Measurements from ENCODE around the gene CDKL1.
"Not testable (repeated sequence)": the region's sequence is repeated elsewhere in the genome, so short reads cannot be mapped to it uniquely, and the experiment has no call there.

CDKL1 gene

GRCh38 chr14:50388256-50388931, 8.3 kb downstream of the CDKL1 start:
- in situ Hi-C loops (cut with HindIII; ENCODE audit: low sequenced_read_pairs) = no loop called here

GRCh38 chr14:50387548-50387947, 9.1 kb downstream of the CDKL1 start:
- in situ Hi-C loops (cut with HindIII; ENCODE audit: low sequenced_read_pairs) = no loop called here

- in situ Hi-C loops (cut with HindIII; ENCODE audit: low sequenced_read_pairs) = no loop called here
Measured at GRCh38 chr14:50383618-50384225, 13.0 kb downstream of the CDKL1 start.

DNA sequence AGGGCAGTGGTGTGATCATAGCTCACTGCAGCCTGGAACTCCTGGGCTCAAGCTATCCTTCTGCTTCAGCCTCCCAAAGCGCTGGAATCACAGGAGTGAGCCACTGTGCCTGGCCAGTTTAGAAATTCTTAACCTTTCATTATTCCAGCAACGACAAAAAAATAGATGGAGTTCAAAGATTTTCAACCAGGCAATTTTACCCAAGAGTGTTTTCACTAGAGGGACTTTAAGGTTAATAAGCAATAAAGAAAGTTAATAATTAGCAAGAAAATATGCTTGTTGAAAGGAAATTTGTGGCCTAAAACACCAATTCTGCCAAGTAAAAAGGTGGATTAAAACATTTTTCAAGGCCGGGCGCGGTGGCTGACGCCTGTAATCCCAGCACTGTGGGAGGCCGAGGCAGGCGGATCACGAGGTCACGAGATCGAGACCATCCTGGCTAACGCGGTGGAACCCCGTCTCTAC, 14.8 kb downstream of the CDKL1 start:
- in situ Hi-C loops (cut with HindIII; ENCODE audit: low sequenced_read_pairs) = no loop called here

DNA sequence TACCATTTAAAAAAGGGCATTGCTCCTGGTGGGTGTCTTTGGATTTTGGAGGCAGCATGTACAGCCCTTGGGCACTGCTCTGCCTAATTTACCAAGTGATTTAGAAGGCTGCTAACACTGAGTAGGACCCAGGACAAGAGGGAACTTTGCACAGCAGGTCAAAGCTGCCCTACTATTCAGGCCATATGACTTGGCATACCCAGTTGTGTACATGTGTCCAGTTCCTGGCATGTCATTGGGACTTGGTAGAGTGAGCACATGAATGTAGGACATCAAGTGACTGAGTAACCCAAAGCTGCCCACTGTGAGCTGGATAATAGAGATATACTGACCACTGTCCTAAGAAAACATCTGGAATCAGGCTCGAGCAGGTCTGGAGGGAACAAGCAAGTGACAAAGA, 15.7 kb downstream of the CDKL1 start:
- in situ Hi-C loops (cut with HindIII; ENCODE audit: low sequenced_read_pairs) = no loop called here

DNA sequence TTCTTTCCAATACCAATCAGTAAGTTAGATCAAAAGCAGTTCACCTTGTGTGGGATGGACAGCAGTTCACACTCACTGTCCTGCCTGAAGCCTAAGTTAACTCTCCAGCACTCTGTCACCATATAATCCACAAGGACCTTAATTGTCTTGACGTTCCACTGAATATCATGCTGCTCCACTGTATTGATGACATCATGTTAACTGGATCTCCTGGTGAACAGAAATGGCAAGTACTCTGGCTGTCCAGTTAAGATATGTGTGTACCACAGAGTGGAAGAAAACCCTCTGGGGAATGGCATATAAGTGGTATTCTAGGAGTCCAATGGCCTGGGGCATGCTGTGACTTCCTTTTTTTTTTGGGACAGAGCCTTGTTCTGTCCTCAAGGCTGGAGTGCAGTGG, 16.2 kb downstream of the CDKL1 start:
- in situ Hi-C loops (cut with HindIII; ENCODE audit: low sequenced_read_pairs) = no loop called here

DNA sequence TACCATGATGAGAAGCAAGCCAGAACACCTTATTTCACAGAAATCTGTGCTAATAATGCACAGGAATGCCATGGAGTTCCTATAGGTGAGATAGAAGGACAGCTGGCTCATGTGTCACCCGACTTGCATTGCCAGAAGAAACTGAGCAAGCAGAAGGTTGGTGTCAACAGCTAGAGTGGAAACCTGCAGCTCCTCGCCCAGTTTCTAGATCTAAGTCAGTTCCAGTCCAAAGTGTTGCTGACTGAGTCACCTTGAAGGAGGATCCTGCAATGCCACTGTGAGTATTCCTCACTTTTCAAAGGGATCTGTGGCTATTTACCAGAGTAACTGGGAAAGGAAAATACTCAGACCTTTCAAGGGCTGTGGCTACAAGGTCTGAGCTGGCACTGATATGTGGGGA, 17.1 kb downstream of the CDKL1 start:
- in situ Hi-C loops (cut with HindIII; ENCODE audit: low sequenced_read_pairs) = no loop called here

DNA sequence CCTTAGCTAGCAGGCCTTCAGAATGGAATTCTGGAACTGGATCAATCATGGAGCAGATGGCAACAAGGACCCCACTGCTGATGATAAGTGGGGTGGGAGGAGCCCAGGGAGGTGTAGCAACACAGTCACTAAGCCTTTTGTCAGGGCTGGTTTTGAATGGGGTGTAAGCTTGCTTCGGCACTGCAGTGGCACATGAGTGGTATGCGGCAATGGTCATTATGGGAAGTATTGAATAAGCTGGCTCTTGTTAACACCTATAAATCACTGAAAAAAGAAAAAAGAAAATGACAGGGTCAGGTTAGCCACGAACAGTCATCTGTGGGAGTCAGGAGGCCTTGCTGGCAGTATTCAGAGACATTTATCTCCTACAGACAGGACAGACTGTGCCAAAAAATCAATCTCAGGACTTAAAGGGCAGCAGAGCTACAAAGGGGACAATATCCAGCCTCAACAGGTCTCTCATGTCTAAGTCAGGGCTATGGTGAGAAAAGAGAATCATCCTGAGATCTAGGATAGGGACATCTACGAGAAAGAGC, 19.1 kb downstream of the CDKL1 start:
- in situ Hi-C loops (cut with HindIII; ENCODE audit: low sequenced_read_pairs) = no loop called here

- in situ Hi-C loops (cut with HindIII; ENCODE audit: low sequenced_read_pairs) = no loop called here
Measured at GRCh38 chr14:50375760-50376159, 20.9 kb downstream of the CDKL1 start.

DNA sequence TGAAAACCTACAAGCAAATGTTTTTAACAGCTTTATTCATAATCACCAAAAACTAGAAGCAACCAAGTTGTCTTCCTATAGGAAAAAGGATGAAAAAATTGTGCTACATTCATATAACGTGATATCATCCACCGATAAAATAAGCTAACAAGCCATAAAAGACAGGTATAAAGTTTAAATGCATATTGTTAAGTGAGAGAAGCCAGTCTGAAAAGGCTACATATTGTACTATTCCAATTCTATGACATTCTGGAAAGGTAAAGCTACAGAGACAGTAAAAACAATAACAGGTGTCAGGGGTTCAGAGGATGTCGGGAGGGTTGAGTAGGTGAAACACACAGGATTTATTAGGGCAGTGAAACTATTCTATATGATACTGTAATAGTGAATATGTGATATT, 22.7 kb downstream of the CDKL1 start:
- in situ Hi-C loops (cut with HindIII; ENCODE audit: low sequenced_read_pairs) = no loop called here

GRCh38 chr14:50371546-50371945, 25.1 kb downstream of the CDKL1 start:
- in situ Hi-C loops (cut with HindIII; ENCODE audit: low sequenced_read_pairs) = no loop called here

DNA sequence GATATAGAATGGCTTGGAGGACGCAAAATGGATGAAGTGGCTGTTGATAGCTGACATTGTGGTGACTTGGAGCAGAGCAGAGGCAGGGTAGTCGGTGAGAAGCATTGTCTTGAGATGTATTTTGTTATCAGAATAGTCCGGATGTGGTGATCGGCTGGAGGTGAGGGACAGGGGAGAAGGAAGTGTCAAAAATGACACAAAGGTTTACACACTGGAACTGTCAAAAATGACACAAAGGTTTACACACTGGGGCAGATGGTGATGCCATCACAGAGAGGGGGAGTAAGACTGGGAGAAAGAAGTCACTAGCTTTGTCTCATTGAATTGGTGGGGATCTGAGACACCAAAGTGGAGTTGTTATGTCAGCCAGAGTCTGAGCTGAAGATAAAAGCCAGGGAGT, 30.1 kb downstream of the CDKL1 start:
- in situ Hi-C loops (cut with HindIII; ENCODE audit: low sequenced_read_pairs) = no loop called here

DNA sequence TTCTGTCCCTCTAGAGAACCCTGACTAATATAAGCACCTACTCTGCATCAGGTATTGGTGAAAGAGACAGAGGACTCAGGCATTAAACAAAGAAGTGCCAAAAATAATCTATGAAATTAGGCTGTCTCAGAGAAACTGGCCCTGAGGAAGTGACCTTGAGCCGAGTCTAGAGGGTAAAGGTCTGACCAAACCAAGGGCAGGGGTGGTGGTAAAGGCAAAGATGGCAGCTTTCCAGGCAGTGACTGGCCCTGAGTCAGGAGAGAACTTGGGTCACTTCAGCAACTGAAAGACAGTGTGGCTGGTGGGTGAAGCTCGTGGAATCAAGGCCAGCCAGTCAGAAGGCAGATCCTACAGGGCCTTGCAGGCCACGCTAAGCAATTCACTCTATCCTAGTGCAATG, 30.6 kb downstream of the CDKL1 start:
- in situ Hi-C loops (cut with HindIII; ENCODE audit: low sequenced_read_pairs) = no loop called here

DNA sequence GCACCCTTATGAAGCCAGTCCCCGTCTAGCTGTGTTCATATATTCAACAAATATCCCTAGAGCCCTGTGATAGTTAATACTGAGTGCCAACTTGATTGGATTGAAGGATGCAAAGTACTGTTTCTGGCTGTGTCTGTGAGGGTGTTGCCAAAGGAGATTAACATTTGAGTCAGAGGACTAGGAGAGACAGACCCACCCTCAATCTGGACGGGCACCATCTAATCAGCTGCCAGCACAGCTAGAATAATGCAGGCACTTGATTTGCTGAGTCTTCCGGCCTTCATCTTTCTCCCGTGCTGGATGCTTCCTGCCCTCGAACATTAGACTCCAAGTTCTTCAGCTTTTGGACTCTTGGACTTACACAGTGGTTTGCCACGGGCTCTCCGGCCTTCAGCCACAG, 31.1 kb downstream of the CDKL1 start:
- in situ Hi-C loops (cut with HindIII; ENCODE audit: low sequenced_read_pairs) = not testable (repeated sequence)

GRCh38 chr14:50364792-50365191, 31.9 kb downstream of the CDKL1 start:
- in situ Hi-C loops (cut with HindIII; ENCODE audit: low sequenced_read_pairs) = no loop called here

DNA sequence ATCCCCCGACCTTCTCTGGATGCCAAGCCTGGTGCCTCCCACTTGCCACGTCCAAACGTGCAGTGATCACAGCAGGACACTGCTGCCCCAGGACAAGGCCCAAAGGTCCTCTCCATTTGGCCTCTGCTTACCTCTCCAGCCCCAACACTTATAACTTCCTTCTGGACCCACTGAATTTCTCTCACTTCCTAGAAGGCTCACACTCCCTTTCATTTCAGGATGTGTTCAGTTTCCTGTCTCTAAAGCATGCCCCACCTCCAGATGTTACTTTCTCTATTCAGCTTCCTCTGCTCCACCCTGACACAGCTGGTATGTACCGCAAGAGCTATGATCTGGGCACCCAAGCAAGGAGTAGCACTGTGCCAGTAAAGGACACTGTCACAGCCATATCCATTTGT, 33.0 kb downstream of the CDKL1 start:
- in situ Hi-C loops (cut with HindIII; ENCODE audit: low sequenced_read_pairs) = no loop called here

DNA sequence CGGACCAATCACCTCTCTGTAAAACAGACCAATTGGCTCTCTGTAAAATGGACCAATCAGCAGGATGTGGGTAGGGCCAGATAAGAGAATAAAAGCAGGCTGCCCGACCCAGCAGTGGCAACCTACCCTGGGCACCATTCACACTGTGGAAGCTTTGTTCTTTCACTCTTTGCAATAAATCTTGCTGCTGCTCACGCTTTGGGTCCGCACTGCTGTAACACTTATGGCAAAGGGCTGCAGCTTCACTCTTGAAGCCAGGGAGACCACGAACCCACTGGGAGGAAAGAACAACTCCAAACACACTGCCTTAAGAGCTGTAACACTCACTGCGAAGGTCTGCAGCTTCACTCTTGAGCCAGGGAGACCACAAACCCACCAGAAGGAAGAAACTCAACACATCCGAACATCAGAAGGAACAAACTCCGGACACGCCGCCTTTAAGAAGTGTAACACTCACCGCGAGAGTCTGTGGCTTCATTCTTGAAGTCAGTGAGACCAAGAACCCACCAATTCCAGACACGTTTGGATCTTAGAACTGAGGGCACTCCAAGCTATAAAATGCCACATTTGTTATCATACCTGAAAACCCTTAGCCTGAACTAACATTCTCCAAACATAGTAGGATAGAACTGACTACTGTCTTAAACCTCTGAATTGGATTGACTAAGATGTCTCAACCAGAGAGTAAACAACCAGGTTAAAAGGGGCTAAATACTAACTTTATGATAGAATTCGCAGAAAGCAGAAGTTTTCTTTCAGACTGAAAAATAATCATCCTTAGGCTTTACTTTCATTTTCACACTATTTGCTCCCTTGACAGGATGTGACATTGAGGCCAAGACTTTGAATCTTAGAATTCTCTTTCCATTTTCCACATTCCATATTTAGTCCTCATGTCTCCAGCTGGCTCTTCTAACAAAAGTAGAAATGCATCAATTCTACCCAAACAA, 33.6 kb downstream of the CDKL1 start:
- in situ Hi-C loops (cut with HindIII; ENCODE audit: low sequenced_read_pairs) = no loop called here

GRCh38 chr14:50361473-50362403, 34.9 kb downstream of the CDKL1 start:
- in situ Hi-C loops (cut with HindIII; ENCODE audit: low sequenced_read_pairs) = not testable (repeated sequence)

DNA sequence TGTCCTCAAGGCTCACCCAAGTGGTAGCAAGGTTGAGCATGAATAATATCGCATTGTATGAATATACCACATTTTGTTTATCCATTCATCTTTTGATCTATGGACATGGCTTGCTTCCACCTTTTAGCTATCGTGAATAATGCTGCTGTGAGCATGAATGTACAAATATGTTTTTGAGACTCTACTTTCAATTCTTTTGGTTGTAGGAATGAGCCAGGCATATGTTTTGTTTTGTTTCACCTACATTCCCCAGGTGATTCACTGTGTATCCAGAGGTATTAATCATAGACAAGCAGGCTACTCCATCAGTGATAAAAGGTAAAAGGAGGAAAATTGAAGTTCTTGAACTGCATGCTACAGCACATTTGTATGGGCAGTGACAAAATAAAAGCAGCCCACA, 35.8 kb downstream of the CDKL1 start:
- in situ Hi-C loops (cut with HindIII; ENCODE audit: low sequenced_read_pairs) = no loop called here

GRCh38 chr14:50360093-50360492, 36.6 kb downstream of the CDKL1 start:
- in situ Hi-C loops (cut with HindIII; ENCODE audit: low sequenced_read_pairs) = no loop called here

Data from DLD1 (cell line).